ENCODE measurements around the gene NPPC. TPM values are rescaled to one million over a fixed set of nuclear protein-coding genes. Genes with fewer than 3 reads are reported as not detected.

The NPPC gene
- total and polyA plus RNA-seq, 7 experiments from 2014 or later, result 0.58 TPM; not detected in 6

DNA sequence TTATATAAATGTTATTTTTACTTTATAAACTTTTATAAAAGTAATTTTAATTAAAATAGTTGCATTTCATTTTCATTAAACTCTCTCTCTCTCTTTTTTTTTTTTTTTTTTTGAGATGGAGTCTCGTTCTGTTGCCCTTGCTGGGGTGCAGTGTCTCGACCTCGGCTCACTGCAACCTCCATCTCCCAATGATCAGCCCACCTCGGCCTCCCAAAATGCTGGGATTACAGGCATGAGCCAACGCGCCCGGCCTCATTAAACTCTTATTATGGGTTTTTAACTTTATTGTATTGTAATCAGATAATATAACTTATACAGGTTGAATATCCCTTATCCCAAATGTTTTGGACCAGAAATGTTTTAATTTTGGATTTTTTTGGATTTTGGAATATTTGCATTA, 10.9 kb upstream of the NPPC start:
- Histone ChIP-seq H3K4me3 (ENCODE audit: low read length) (no peak overlapping the region), H3K27me3 (ENCODE audit: control insufficient read depth in 2 of 2, insufficient read depth in 2 of 2, low read length in 2 of 2) (no peaks in the 10 kb centered on the region), H3K9me3 (ENCODE audit: control insufficient read depth in 2 of 3, low read length in 3 of 3) (no peaks in the 10 kb centered on the region), H3K36me3 (ENCODE audit: control insufficient read depth in 2 of 3, insufficient read depth in 3 of 3, low read length in 3 of 3) (no peaks in the 10 kb centered on the region), H3K4me1 (ENCODE audit: control insufficient read depth in 2 of 2, insufficient read depth in 2 of 2, low read length in 2 of 2) (no peaks in the 10 kb centered on the region), H3K27ac (ENCODE audit: low read depth, low read length) (no peak overlapping the region)
- intact Hi-C loops (cut with micrococcal nuclease), result no loop called here
- POLR2A ChIA-PET, result no interaction called here
- CTCF ChIA-PET, result interaction anchor here (0.6 kb wide), 1 partner anchor 11 kb away, joined by 4 read pairs; no protein-coding TSS in a partner anchor
- no peaks in the 10 kb centered on the region for H3K36me3 Mint-ChIP-seq
- H3K9me3 Mint-ChIP-seq, result no peaks in the 10 kb centered on the region
- peaks cover 0 to 13% (median 3%) of the 10 kb centered on the region in 5 donors for H3K27me3 Mint-ChIP-seq
- DNase-seq (no peak), ATAC-seq (no peak)
- H3K4me3 Mint-ChIP-seq, result no peak overlapping the region
- H3K4me1 Mint-ChIP-seq, result no peaks in the 10 kb centered on the region
- no peak overlapping the region for H3K27ac Mint-ChIP-seq

DNA sequence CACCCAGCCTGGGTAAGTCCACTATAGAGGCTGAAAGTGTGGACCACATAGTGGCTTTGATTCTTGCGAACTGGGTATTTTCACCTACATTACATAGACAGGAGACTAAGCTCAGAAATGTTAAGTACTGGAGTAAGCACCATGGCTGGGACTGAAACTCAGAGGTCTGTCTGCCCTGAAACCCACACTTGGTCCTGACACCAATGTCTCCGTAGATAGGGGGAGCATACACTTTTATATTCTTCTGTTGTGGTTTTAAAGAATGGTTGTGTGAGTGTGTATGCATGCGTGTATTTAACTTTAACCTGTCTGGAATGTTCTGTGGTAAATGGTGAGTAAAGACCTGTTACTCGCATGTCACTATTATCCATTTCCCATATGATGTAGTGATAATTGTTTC, 10.3 kb upstream of the NPPC start:
- Mint-ChIP-seq H3K4me1 (no peaks in the 10 kb centered on the region), H3K4me3 (no peak overlapping the region), H3K9me3 (no peaks in the 10 kb centered on the region), H3K27me3 (peaks cover 0 to 11% (median 3%) of the 10 kb centered on the region in 5 donors), H3K36me3 (no peaks in the 10 kb centered on the region), H3K27ac (no peak overlapping the region)
- intact Hi-C loops (cut with micrococcal nuclease), result no loop called here
- ChIA-PET CTCF (interaction anchor here (0.6 kb wide), 1 partner anchor 12 kb away, joined by 4 read pairs; no protein-coding TSS in a partner anchor), POLR2A (interaction anchor here (0.5 kb wide), 1 partner anchor 262 kb away, joined by 3 read pairs; no protein-coding TSS in a partner anchor)
- no peaks in the 10 kb centered on the region for H3K4me1 ChIP-seq (ENCODE audit: control insufficient read depth in 2 of 2, insufficient read depth in 2 of 2, low read length in 2 of 2)
- no peak overlapping the region for H3K4me3 ChIP-seq (ENCODE audit: low read length)
- DNase-seq, result no peak
- H3K27me3 ChIP-seq (ENCODE audit: control insufficient read depth in 2 of 2, insufficient read depth in 2 of 2, low read length in 2 of 2), result no peaks in the 10 kb centered on the region
- no peak for ATAC-seq
- H3K9me3 ChIP-seq (ENCODE audit: control insufficient read depth in 2 of 3, low read length in 3 of 3), result no peaks in the 10 kb centered on the region
- no peaks in the 10 kb centered on the region for H3K36me3 ChIP-seq (ENCODE audit: control insufficient read depth in 2 of 3, insufficient read depth in 3 of 3, low read length in 3 of 3)
- no peak overlapping the region for H3K27ac ChIP-seq (ENCODE audit: low read depth, low read length)

DNA sequence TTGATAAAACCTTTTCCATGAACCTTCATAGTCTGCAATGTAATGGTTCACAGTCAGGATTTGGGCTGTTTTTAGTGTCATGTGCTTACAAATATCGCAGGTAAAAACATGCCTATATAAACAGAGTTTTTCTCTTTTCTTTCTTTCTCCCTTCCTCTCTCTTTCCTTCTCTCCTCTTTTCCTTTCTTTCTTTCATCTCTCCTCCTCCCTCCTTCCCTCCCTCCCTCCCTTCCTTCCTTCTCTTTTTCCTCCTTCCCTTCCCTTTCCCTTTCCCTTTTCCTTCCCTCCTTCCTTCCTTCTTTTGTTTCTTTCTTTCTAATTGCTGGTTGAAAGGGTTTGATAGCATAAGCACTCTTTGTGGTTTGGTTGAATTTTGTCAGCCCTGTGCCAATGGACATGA, 9.6 kb upstream of the NPPC start:
- ChIA-PET POLR2A (interaction anchor here (0.5 kb wide), 1 partner anchor 262 kb away, joined by 3 read pairs; no protein-coding TSS in a partner anchor), CTCF (no interaction called here)
- Histone ChIP-seq H3K4me3 (ENCODE audit: low read length) (no peak overlapping the region), H3K36me3 (ENCODE audit: control insufficient read depth in 2 of 3, insufficient read depth in 3 of 3, low read length in 3 of 3) (no peaks in the 10 kb centered on the region), H3K27me3 (ENCODE audit: control insufficient read depth in 2 of 2, insufficient read depth in 2 of 2, low read length in 2 of 2) (no peaks in the 10 kb centered on the region), H3K9me3 (ENCODE audit: control insufficient read depth in 2 of 3, low read length in 3 of 3) (no peaks in the 10 kb centered on the region), H3K27ac (ENCODE audit: low read depth, low read length) (no peak overlapping the region), H3K4me1 (ENCODE audit: control insufficient read depth in 2 of 2, insufficient read depth in 2 of 2, low read length in 2 of 2) (no peaks in the 10 kb centered on the region)
- intact Hi-C loops (cut with micrococcal nuclease), result no loop called here
- ATAC-seq (no peak), DNase-seq (no peak)
- H3K27me3 Mint-ChIP-seq, result peaks cover 0 to 4% (median 0%) of the 10 kb centered on the region in 5 donors
- H3K9me3 Mint-ChIP-seq, result no peaks in the 10 kb centered on the region
- no peaks in the 10 kb centered on the region for H3K36me3 Mint-ChIP-seq
- no peaks in the 10 kb centered on the region for H3K4me1 Mint-ChIP-seq
- H3K4me3 Mint-ChIP-seq, result no peak overlapping the region
- H3K27ac Mint-ChIP-seq, result no peak overlapping the region

DNA sequence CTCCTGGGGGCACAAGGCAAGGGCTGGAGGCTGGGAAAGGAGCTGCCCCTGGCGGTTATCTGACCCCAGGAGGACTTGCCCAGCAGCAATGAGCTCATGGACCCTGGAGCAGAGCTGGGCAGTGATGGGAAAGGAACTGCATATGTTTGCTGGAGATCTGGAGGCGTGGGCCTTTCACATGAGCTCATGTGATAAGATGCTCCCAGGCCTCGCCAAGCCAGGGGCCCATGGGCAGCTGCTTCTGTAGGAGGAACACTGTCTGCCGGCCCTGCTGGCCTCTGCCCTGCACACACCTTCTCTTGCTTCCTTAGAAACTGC, 9.0 kb upstream of the NPPC start:
- CTCF ChIA-PET, result no interaction called here
- POLR2A ChIA-PET, result no interaction called here
- Mint-ChIP-seq H3K9me3 (no peaks in the 10 kb centered on the region), H3K4me1 (no peaks in the 10 kb centered on the region), H3K36me3 (no peaks in the 10 kb centered on the region), H3K27me3 (peaks cover 0 to 7% (median 0%) of the 10 kb centered on the region in 5 donors), H3K27ac (no peak overlapping the region), H3K4me3 (no peak overlapping the region)
- Histone ChIP-seq H3K27ac (ENCODE audit: low read depth, low read length) (no peak overlapping the region), H3K4me3 (ENCODE audit: low read length) (no peak overlapping the region), H3K36me3 (ENCODE audit: control insufficient read depth in 2 of 3, insufficient read depth in 3 of 3, low read length in 3 of 3) (no peaks in the 10 kb centered on the region), H3K4me1 (ENCODE audit: control insufficient read depth in 2 of 2, insufficient read depth in 2 of 2, low read length in 2 of 2) (no peaks in the 10 kb centered on the region), H3K27me3 (ENCODE audit: control insufficient read depth in 2 of 2, insufficient read depth in 2 of 2, low read length in 2 of 2) (no peaks in the 10 kb centered on the region), H3K9me3 (ENCODE audit: control insufficient read depth in 2 of 3, low read length in 3 of 3) (no peaks in the 10 kb centered on the region)
- no peak for ATAC-seq
- intact Hi-C loops (cut with micrococcal nuclease), result no loop called here
- DNase-seq, result no peak

DNA sequence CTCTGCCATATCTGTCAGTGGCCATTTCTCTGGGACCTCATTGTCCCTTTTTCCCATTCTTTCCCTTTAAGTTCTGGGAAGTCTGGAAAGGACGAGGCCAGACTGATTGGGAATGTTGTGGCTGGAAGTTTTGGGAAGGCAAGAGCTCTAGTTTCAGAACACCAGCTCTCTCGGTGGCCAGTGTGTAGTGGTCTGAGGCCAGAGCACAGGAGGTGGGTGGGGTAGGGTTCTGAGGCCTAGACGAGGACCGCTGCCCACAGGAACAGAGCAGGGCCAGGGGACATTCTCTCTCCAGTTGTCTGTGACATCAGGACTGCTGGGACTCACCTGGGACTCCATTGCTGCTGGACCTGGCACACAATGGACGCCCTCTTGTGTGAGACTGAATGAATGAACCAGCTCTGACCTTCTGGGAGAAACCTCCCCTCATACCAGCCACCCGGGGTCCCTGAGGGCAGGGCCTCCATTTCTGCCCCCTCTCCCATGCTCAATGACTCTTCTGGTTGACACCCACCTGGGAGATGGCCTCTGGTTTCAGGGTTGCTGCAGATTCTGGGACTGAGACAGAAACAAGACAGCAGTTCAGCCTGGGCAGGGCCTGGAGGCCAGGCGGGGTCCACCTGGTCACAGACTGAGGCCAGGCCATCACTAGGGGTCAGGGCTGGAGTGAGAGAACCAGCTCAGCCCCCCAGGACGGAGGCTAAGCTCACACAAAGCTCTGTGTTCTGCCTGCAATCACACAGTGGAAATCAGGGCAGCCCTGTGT, 8.4 kb upstream of the NPPC start:
- Mint-ChIP-seq H3K9me3 (no peaks in the 10 kb centered on the region), H3K27me3 (peaks cover 0 to 9% (median 0%) of the 10 kb centered on the region in 5 donors), H3K4me3 (no peak overlapping the region), H3K4me1 (no peaks in the 10 kb centered on the region), H3K27ac (no peak overlapping the region), H3K36me3 (no peaks in the 10 kb centered on the region)
- ChIA-PET CTCF (interaction anchor here (0.6 kb wide), 1 partner anchor 17 kb away, joined by 3 read pairs; no protein-coding TSS in a partner anchor), POLR2A (no interaction called here)
- Histone ChIP-seq H3K4me3 (ENCODE audit: low read length) (no peak overlapping the region), H3K27me3 (ENCODE audit: control insufficient read depth in 2 of 2, insufficient read depth in 2 of 2, low read length in 2 of 2) (no peaks in the 10 kb centered on the region), H3K27ac (ENCODE audit: low read depth, low read length) (no peak overlapping the region), H3K4me1 (ENCODE audit: control insufficient read depth in 2 of 2, insufficient read depth in 2 of 2, low read length in 2 of 2) (no peaks in the 10 kb centered on the region), H3K36me3 (ENCODE audit: control insufficient read depth in 2 of 3, insufficient read depth in 3 of 3, low read length in 3 of 3) (no peaks in the 10 kb centered on the region), H3K9me3 (ENCODE audit: control insufficient read depth in 2 of 3, low read length in 3 of 3) (no peaks in the 10 kb centered on the region)
- no peak for ATAC-seq
- no peak for DNase-seq
- intact Hi-C loops (cut with micrococcal nuclease), result no loop called here

DNA sequence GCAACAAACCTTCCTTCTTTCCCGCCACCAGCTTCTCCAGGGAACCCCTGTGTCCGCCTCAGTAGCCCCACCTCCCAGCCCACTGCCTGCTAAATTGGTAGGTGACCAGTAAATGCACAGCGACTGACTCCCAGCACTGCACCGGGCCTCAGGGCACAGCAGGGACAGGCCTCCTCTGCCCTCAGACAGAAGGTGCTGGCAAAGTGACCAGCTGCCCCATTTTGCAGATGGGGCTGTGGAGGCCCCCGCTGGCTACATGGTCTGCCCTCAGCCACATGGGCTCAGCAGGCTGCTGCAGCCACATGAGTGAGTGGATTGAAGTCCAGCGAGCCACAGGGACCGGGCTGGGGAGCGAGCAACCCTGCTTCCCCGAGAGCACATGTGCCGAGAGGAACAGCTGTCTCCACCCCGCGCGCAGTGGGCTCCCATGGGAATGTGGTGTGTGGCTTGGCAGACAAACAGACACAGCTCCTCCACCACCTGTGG, 7.8 kb upstream of the NPPC start:
- Mint-ChIP-seq H3K27me3 (peaks cover 0 to 15% (median 3%) of the 10 kb centered on the region in 5 donors), H3K4me1 (no peaks in the 10 kb centered on the region), H3K9me3 (no peaks in the 10 kb centered on the region), H3K36me3 (no peaks in the 10 kb centered on the region), H3K27ac (no peak overlapping the region), H3K4me3 (no peak overlapping the region)
- CTCF ChIA-PET, result interaction anchor here (0.6 kb wide), 1 partner anchor 16 kb away, joined by 3 read pairs; no protein-coding TSS in a partner anchor
- no peak for DNase-seq
- Histone ChIP-seq H3K4me1 (ENCODE audit: control insufficient read depth in 2 of 2, insufficient read depth in 2 of 2, low read length in 2 of 2) (no peaks in the 10 kb centered on the region), H3K9me3 (ENCODE audit: control insufficient read depth in 2 of 3, low read length in 3 of 3) (no peaks in the 10 kb centered on the region), H3K27ac (ENCODE audit: low read depth, low read length) (no peak overlapping the region), H3K4me3 (ENCODE audit: low read length) (no peak overlapping the region), H3K27me3 (ENCODE audit: control insufficient read depth in 2 of 2, insufficient read depth in 2 of 2, low read length in 2 of 2) (no peaks in the 10 kb centered on the region), H3K36me3 (ENCODE audit: control insufficient read depth in 2 of 3, insufficient read depth in 3 of 3, low read length in 3 of 3) (no peaks in the 10 kb centered on the region)
- POLR2A ChIA-PET, result no interaction called here
- ATAC-seq, result no peak
- intact Hi-C loops (cut with micrococcal nuclease), result no loop called here

Data from naive thymus-derived CD4-positive, alpha-beta T cell (primary cell).